ENCODE measurements around the gene CST2.

- TF ChIP-seq EZH2 (IDR thresholded peaks at IDR 0.05; ENCODE audit: borderline replicate concordance, insufficient read depth, low read length, poor library complexity, severe bottlenecking): no peak
- no peak for TF ChIP-seq CTCF (IDR thresholded peaks at IDR 0.05; ENCODE audit: poor library complexity, severe bottlenecking)
- no peak for TF ChIP-seq POLR2AphosphoS5 (IDR thresholded peaks at IDR 0.05)
- no peak for TF ChIP-seq EP300 (conservative IDR thresholded peaks at IDR 0.05; ENCODE audit: poor library complexity, severe bottlenecking)
- no peak for TF ChIP-seq TAF1 (IDR thresholded peaks at IDR 0.05; ENCODE audit: low read depth)
- no peak for TF ChIP-seq REST (IDR thresholded peaks at IDR 0.05; ENCODE audit: borderline replicate concordance)
Measured at GRCh38 chr20:23774081-23774480, 52.4 kb downstream of the CST2 start.

All from neural cell (in vitro differentiated cells).